Activated CD4-positive, alpha-beta T cell treated with anti-CD3 and anti-CD28 coated beads, Interleukin-2, amount 50 U/mL, for 24 hours (primary cell): Measurements from ENCODE around the gene MMP23B.

Experiments used
- DNase-seq, 2 donors: peaks; one replicate each; pipeline ENCODE4 v3.0.0-alpha.2; 2020; ENCODE audit warnings: low read depth in 1 of 2, low spot score in 1 of 2

The MMP23B gene

GRCh38 chr1:1602304-1602967 is 29.5 kb upstream of the MMP23B start:
- DNase-seq = no peak

GRCh38 chr1:1602968-1603506 is 28.9 kb upstream of the MMP23B start:
- DNase-seq = no peak

GRCh38 chr1:1603671-1604373 is 28.2 kb upstream of the MMP23B start:
- DNase-seq = no peak

GRCh38 chr1:1604374-1605033 is 27.5 kb upstream of the MMP23B start:
- DNase-seq = no peak

GRCh38 chr1:1605034-1605591 is 26.9 kb upstream of the MMP23B start:
- no peak for DNase-seq

GRCh38 chr1:1605724-1606123 is 26.2 kb upstream of the MMP23B start:
- no peak for DNase-seq

- DNase-seq = no peak
Measured at GRCh38 chr1:1606232-1606631, 25.7 kb upstream of the MMP23B start.

GRCh38 chr1:1609822-1610485 is 22.0 kb upstream of the MMP23B start:
- DNase-seq = no peak

GRCh38 chr1:1610796-1611195 is 21.2 kb upstream of the MMP23B start:
- no peak for DNase-seq

GRCh38 chr1:1612104-1612400 is 19.9 kb upstream of the MMP23B start:
- no peak for DNase-seq

GRCh38 chr1:1613509-1614082 is 18.4 kb upstream of the MMP23B start:
- DNase-seq = no peak

GRCh38 chr1:1614204-1614953 is 17.6 kb upstream of the MMP23B start:
- DNase-seq = peak; percentile 33 to 44

- DNase-seq = no peak
Measured at GRCh38 chr1:1614954-1615255, 17.1 kb upstream of the MMP23B start.

GRCh38 chr1:1615256-1616044 is 16.5 kb upstream of the MMP23B start, which contains the start of gene MIB2:
Gene MIB2 (plus strand): TSS chr1:1615500. CDS start chr1:1623453, 7,953 bp downstream.
- peak; percentile 96 for DNase-seq

GRCh38 chr1:1616045-1616790 is 15.8 kb upstream of the MMP23B start:
- DNase-seq = no peak

- DNase-seq = no peak
Measured at GRCh38 chr1:1616838-1617237, 15.1 kb upstream of the MMP23B start.

- DNase-seq = no peak
Measured at GRCh38 chr1:1617516-1617915, 14.5 kb upstream of the MMP23B start.

GRCh38 chr1:1617925-1618324 is 14.0 kb upstream of the MMP23B start:
- no peak for DNase-seq
